ENCODE results near the gene CNKSR2.

CNKSR2 gene

GRCh38 chrX:21666252-21666651 is 292.0 kb downstream of the CNKSR2 start:
- TF ChIP-seq, protein P1, sequence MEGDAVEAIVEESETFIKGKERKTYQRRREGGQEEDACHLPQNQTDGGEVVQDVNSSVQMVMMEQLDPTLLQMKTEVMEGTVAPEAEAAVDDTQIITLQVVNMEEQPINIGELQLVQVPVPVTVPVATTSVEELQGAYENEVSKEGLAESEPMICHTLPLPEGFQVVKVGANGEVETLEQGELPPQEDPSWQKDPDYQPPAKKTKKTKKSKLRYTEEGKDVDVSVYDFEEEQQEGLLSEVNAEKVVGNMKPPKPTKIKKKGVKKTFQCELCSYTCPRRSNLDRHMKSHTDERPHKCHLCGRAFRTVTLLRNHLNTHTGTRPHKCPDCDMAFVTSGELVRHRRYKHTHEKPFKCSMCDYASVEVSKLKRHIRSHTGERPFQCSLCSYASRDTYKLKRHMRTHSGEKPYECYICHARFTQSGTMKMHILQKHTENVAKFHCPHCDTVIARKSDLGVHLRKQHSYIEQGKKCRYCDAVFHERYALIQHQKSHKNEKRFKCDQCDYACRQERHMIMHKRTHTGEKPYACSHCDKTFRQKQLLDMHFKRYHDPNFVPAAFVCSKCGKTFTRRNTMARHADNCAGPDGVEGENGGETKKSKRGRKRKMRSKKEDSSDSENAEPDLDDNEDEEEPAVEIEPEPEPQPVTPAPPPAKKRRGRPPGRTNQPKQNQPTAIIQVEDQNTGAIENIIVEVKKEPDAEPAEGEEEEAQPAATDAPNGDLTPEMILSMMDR (IDR thresholded peaks at IDR 0.05; ENCODE audit: extremely low read depth, missing control alignments), result no peak
- DNase-seq (ENCODE audit: low spot score), result no peak

DNA sequence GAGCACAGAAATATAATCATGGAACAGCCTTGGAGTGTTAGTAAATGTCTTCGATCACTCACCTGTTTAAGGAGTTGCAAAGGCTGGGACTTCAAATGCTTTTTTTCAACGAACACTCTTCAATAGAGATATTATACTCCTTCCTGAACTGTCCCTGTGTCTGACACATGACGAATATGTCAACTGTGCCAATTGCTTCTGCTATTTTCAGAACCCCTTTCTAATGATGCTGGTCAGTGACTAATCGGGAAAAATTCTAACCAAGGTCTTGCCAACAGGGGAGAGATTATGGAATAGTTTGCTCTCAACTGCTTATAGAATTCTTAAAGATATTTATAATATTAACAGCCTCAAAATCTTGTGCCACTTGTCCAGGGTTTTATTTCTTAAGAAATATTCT is 292.5 kb downstream of the CNKSR2 start:
- TF ChIP-seq, protein P1 (IDR thresholded peaks at IDR 0.05; ENCODE audit: extremely low read depth, missing control alignments), result no peak
- DNase-seq (ENCODE audit: low spot score), result no peak

GRCh38 chrX:21674430-21675186 is 300.4 kb downstream of the CNKSR2 start:
- no peak for DNase-seq (ENCODE audit: low spot score)
- TF ChIP-seq, protein P1 (IDR thresholded peaks at IDR 0.05; ENCODE audit: extremely low read depth, missing control alignments), result no peak

- TF ChIP-seq, protein P1 (IDR thresholded peaks at IDR 0.05; ENCODE audit: extremely low read depth, missing control alignments), result no peak
- DNase-seq (ENCODE audit: low spot score), result no peak
These were observed 301.7 kb downstream of the CNKSR2 start for GRCh38 chrX:21675931-21676330.

GRCh38 chrX:21678048-21678612 is 303.9 kb downstream of the CNKSR2 start:
- no peak for DNase-seq (ENCODE audit: low spot score)
- TF ChIP-seq, protein P1 (IDR thresholded peaks at IDR 0.05; ENCODE audit: extremely low read depth, missing control alignments), result no peak

GRCh38 chrX:21683941-21684340 is 309.7 kb downstream of the CNKSR2 start:
- no peak for DNase-seq (ENCODE audit: low spot score)
- TF ChIP-seq, protein P1 (IDR thresholded peaks at IDR 0.05; ENCODE audit: extremely low read depth, missing control alignments), result no peak

DNA sequence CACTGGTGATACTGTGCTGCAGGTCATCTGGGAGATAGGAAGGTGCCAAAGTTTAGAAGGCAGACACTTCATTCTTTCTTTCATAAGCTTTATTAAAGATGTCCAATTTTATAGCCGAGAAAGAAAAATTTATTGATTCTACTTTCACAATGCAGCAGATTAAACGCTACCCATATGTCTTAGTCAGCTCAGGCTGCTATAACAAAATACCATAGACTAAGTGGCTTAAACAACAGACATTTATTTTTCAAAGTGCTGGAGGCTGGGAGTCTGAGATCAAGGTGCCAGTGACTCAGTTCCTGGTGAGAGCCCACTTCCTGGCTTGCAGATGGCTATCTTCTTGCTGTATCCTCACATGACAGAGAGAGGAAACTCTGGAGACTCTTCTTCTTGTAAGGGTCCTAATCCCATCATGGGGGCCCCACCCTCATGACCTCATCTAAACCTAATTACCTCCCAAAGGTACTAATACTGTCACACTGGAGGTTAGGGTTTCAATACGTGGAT is 317.3 kb downstream of the CNKSR2 start:
- DNase-seq (ENCODE audit: low spot score), result no peak
- TF ChIP-seq, protein P1 (IDR thresholded peaks at IDR 0.05; ENCODE audit: extremely low read depth, missing control alignments), result no peak

Data from GM20000 (cell line).